Measurements from ENCODE around the gene PDCD1LG2. TPM values are rescaled to one million over a fixed set of nuclear protein-coding genes. Genes with fewer than 3 reads are reported as not detected.
"Not testable (repeated sequence)": the region's sequence is repeated elsewhere in the genome, so short reads cannot be mapped to it uniquely, and the experiment has no call there.

The PDCD1LG2 gene
- total RNA-seq (2021), result not detected in 2 replicates
- long read RNA-seq, result 0 reads

- H3K4ac ChIP-seq (ENCODE audit: low read depth, low read length), result no peak within 1 kb of the TSS
- H4K5ac ChIP-seq (ENCODE audit: insufficient read length, low read depth, low read length), result no peak within 1 kb of the TSS
- H3K18ac ChIP-seq (ENCODE audit: insufficient read length, low read depth, low read length), result no peak within 1 kb of the TSS
- H3K56ac ChIP-seq (ENCODE audit: insufficient read length, low read depth, low read length), result no peak within 1 kb of the TSS
- H3K4me1 Mint-ChIP-seq, result peaks cover 3 to 7% of the 10 kb centered on the region in 2 experiments; a peak in 2 of 4 replicates
- no peaks in the 10 kb centered on the region for H3K36me3 Mint-ChIP-seq (ENCODE audit: insufficient read depth in 1 of 3, low read depth in 3 of 3)
- no peak for DNase-seq
- no peaks in the 10 kb centered on the region for H3K79me2 ChIP-seq (ENCODE audit: insufficient read depth, low read length)
- no peak within 1 kb of the TSS for H2BK5ac ChIP-seq (ENCODE audit: insufficient read length, low read length)
- no peak within 1 kb of the TSS for H2BK15ac ChIP-seq (ENCODE audit: low read depth, low read length)
- no peaks in the 10 kb centered on the region for H3K9me3 Mint-ChIP-seq
- H2AFZ ChIP-seq (ENCODE audit: low read length), result no peak within 1 kb of the TSS
- no peak within 1 kb of the TSS for H4K91ac ChIP-seq (ENCODE audit: insufficient read length, low read depth, low read length)
- H4K8ac ChIP-seq (replicated peaks; ENCODE audit: insufficient read length, low read depth, low read length), result no peak within 1 kb of the TSS
- H3K23ac ChIP-seq (ENCODE audit: insufficient read length, low read depth, low read length), result no peak within 1 kb of the TSS
- no peaks in the 10 kb centered on the region for H3K23me2 ChIP-seq (ENCODE audit: insufficient read length, low read depth, low read length, poor library complexity, severe bottlenecking)
- no peak within 1 kb of the TSS for H3T11ph ChIP-seq (ENCODE audit: low read length)
- WGBS (ENCODE audit: extremely low coverage, insufficient read length, low lambda C conversion rate), result no CpG with 5 or more reads among the region's 4 CpGs
- no peak within 1 kb of the TSS for H2BK20ac ChIP-seq (ENCODE audit: low read depth, low read length, poor library complexity, severe bottlenecking)
- no peaks in the 10 kb centered on the region; the same call in none of the 2 replicates for H3K27me3 Mint-ChIP-seq (ENCODE audit: low read depth)
- H3K9ac ChIP-seq (ENCODE audit: extremely low read depth, insufficient read length, low read length), result no peak within 1 kb of the TSS
- H3K14ac ChIP-seq (ENCODE audit: insufficient read depth, low read length), result no peak within 1 kb of the TSS
- H3K4me1 ChIP-seq (ENCODE audit: insufficient read depth, low read length), result no peaks in the 10 kb centered on the region
- TF ChIP-seq CTCF (conservative IDR thresholded peaks at IDR 0.05), result no peak
- H2AK5ac ChIP-seq (ENCODE audit: insufficient read length, low read length), result no peak within 1 kb of the TSS
- H3K9me3 ChIP-seq (ENCODE audit: control insufficient read depth, low read depth, low read length), result no peaks in the 10 kb centered on the region
- no peak within 1 kb of the TSS for H2BK120ac ChIP-seq (ENCODE audit: low read depth, low read length, poor library complexity, severe bottlenecking)
- no peaks in the 10 kb centered on the region for H4K20me1 ChIP-seq (ENCODE audit: control insufficient read depth, insufficient read depth, insufficient read length)
- H3K27ac Mint-ChIP-seq, result no peak within 1 kb of the TSS
- no peak within 1 kb of the TSS for H2BK12ac ChIP-seq (ENCODE audit: insufficient read length, low read depth, low read length)
- H3K79me1 ChIP-seq (ENCODE audit: insufficient read depth, low read depth, low read length, poor library complexity, severe bottlenecking), result no peaks in the 10 kb centered on the region
- H3K27ac ChIP-seq (ENCODE audit: insufficient read length, low read depth, low read length), result no peak within 1 kb of the TSS
- H3K4me3 Mint-ChIP-seq, result no peak within 1 kb of the TSS
- no peaks in the 10 kb centered on the region for H3K27me3 ChIP-seq (ENCODE audit: insufficient read depth, low read length)
- no peak within 1 kb of the TSS for H3K4me2 ChIP-seq (ENCODE audit: insufficient read depth, insufficient read length, low read length)
Measured at GRCh38 chr9:5510360-5510931, at the start of gene PDCD1LG2. PDCD1LG2 (plus strand) TSS chr9:5510531; CDS start chr9:5522547, 12,016 bp downstream.

- H2AFZ ChIP-seq (ENCODE audit: low read length); H3K79me2 ChIP-seq (ENCODE audit: insufficient read depth, low read length); H3K79me1 ChIP-seq (ENCODE audit: insufficient read depth, low read depth, low read length, poor library complexity, severe bottlenecking); H3T11ph ChIP-seq (ENCODE audit: low read length); H4K8ac ChIP-seq (replicated peaks; ENCODE audit: insufficient read length, low read depth, low read length); H3K27me3 ChIP-seq (ENCODE audit: insufficient read depth, low read length); H3K27ac ChIP-seq (ENCODE audit: insufficient read length, low read depth, low read length); H3K23me2 ChIP-seq (ENCODE audit: insufficient read length, low read depth, low read length, poor library complexity, severe bottlenecking); H3K14ac ChIP-seq (ENCODE audit: insufficient read depth, low read length); H3K36me3 Mint-ChIP-seq (ENCODE audit: insufficient read depth in 1 of 3, low read depth in 3 of 3); H2BK15ac ChIP-seq (ENCODE audit: low read depth, low read length); H3K18ac ChIP-seq (ENCODE audit: insufficient read length, low read depth, low read length); H3K23ac ChIP-seq (ENCODE audit: insufficient read length, low read depth, low read length); H3K4me2 ChIP-seq (ENCODE audit: insufficient read depth, insufficient read length, low read length); H2BK5ac ChIP-seq (ENCODE audit: insufficient read length, low read length); H4K5ac ChIP-seq (ENCODE audit: insufficient read length, low read depth, low read length); H4K91ac ChIP-seq (ENCODE audit: insufficient read length, low read depth, low read length); H3K56ac ChIP-seq (ENCODE audit: insufficient read length, low read depth, low read length); H3K4me1 Mint-ChIP-seq; DNase-seq; H3K4me1 ChIP-seq (ENCODE audit: insufficient read depth, low read length); H2BK120ac ChIP-seq (ENCODE audit: low read depth, low read length, poor library complexity, severe bottlenecking); H3K4me3 Mint-ChIP-seq; H3K27ac Mint-ChIP-seq; H3K9me3 ChIP-seq (ENCODE audit: control insufficient read depth, low read depth, low read length); H3K27me3 Mint-ChIP-seq (ENCODE audit: low read depth); H3K4ac ChIP-seq (ENCODE audit: low read depth, low read length); H2BK20ac ChIP-seq (ENCODE audit: low read depth, low read length, poor library complexity, severe bottlenecking); H4K20me1 ChIP-seq (ENCODE audit: control insufficient read depth, insufficient read depth, insufficient read length); H2BK12ac ChIP-seq (ENCODE audit: insufficient read length, low read depth, low read length); H3K9ac ChIP-seq (ENCODE audit: extremely low read depth, insufficient read length, low read length); H3K9me3 Mint-ChIP-seq; H2AK5ac ChIP-seq (ENCODE audit: insufficient read length, low read length): not testable (repeated sequence)
- WGBS (ENCODE audit: extremely low coverage, insufficient read length, low lambda C conversion rate), result no CpG with 5 or more reads among the region's 4 CpGs
Measured at GRCh38 chr9:5464831-5465330, 45.5 kb upstream of the PDCD1LG2 start.
